Epithelial cell of esophagus (primary cell): ENCODE measurements around the gene DGKI.
A peak's percentile ranks its signal among the peaks of the same experiment; 100 is the strongest.

Experiments
- DNase-seq: peaks from one replicate; pipeline ENCODE4 v3.0.0; 2010; ENCODE audit warnings: low read depth
- H3K4me3 ChIP-seq: 2 replicates; pipeline ENCODE4 v1.5.1; 2011; ENCODE audit warnings: mild to moderate bottlenecking, low read length, control low read depth
- TF ChIP-seq, protein P1 (sequence below): IDR thresholded peaks from 2 replicates; pipeline ENCODE4 v1.5.1; 2011; ENCODE audit warnings: low read depth, mild to moderate bottlenecking, low read length, control low read depth, inconsistent platforms; ENCODE audit not compliant: insufficient read depth; ENCODE audit errors: missing control alignments

DGKI gene

DNA sequence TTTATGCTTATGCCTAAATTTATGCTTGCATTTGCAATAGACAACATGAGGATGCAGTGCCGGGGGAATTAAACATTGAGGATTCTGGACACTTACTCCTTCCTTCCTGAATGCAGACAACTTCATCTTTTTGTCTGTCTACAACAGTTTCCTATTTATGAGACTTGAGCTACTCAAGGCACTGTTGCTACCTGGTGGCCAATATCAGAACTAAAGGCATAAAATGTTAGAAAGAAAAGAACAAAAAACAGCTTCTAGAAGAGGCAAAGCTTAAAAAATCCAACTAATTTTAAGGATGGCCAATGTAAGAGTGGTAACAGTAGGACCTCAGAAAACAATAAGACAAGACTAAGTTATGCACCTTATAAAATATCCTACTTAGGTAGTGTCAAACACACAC, 358.7 kb downstream of the DGKI start:
- TF ChIP-seq, protein P1, sequence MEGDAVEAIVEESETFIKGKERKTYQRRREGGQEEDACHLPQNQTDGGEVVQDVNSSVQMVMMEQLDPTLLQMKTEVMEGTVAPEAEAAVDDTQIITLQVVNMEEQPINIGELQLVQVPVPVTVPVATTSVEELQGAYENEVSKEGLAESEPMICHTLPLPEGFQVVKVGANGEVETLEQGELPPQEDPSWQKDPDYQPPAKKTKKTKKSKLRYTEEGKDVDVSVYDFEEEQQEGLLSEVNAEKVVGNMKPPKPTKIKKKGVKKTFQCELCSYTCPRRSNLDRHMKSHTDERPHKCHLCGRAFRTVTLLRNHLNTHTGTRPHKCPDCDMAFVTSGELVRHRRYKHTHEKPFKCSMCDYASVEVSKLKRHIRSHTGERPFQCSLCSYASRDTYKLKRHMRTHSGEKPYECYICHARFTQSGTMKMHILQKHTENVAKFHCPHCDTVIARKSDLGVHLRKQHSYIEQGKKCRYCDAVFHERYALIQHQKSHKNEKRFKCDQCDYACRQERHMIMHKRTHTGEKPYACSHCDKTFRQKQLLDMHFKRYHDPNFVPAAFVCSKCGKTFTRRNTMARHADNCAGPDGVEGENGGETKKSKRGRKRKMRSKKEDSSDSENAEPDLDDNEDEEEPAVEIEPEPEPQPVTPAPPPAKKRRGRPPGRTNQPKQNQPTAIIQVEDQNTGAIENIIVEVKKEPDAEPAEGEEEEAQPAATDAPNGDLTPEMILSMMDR, result peak; percentile 21
- no peak overlapping the region for H3K4me3 ChIP-seq
- DNase-seq, result no peak

DNA sequence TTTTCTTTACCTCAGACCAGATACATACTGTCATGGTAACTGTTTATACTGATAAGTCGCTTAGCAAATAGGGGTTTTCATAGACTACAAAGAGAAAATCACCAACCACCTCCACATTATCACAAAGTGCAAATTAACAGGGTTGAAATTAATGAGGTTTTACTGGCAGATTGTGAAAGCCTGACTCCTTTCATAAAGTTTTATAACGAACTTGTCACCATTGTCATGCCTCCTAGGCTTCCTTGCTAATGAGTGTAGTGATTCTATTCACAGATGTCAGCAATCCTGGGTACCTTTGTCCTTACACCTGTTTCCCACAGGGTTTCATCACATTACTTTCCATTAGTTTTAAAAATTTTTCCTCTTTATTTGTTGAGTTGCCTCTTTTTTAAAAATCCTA, 361.0 kb downstream of the DGKI start:
- no peak overlapping the region for H3K4me3 ChIP-seq
- TF ChIP-seq, protein P1, result no peak
- DNase-seq, result no peak

DNA sequence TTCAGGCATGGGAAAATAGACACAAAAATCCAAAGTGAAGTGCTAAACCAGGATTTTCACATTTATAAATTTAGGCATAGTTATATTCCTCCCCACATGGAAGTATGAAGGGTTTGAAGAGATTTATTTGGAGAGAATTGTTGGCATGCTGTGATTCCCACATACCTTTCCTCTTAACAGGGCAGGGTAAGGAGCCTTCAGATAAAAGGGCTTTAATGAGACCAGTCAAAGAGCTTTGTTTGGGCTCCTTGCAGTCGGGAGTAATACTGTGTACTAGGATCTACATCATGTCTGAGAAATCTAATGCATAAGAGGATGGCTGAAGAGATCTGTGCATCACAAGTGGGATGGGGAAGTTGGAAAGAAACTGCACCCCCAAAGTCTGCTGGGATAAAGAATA, 362.4 kb downstream of the DGKI start:
- DNase-seq, result no peak
- TF ChIP-seq, protein P1, result no peak
- no peak overlapping the region for H3K4me3 ChIP-seq

DNA sequence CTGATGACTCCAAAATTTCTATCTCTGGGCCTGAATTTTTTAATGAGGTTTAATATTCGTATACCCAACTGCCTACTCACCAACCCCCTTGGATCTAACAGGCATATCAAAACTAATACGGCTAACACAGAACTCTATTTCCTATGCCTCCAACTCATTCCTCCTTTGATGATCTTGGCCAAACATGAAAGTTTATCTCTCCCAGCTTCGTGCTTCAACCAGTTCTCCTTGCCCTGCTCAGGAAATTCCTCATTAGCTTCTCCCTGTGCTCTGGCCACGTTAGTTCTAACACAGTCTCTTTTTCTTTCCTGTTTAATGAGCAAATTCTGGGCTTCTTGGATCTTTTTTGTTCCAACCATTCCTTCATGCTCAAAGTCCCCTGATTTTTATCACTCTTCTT, 364.3 kb downstream of the DGKI start:
- no peak overlapping the region for H3K4me3 ChIP-seq
- no peak for DNase-seq
- TF ChIP-seq, protein P1, result no peak

DNA sequence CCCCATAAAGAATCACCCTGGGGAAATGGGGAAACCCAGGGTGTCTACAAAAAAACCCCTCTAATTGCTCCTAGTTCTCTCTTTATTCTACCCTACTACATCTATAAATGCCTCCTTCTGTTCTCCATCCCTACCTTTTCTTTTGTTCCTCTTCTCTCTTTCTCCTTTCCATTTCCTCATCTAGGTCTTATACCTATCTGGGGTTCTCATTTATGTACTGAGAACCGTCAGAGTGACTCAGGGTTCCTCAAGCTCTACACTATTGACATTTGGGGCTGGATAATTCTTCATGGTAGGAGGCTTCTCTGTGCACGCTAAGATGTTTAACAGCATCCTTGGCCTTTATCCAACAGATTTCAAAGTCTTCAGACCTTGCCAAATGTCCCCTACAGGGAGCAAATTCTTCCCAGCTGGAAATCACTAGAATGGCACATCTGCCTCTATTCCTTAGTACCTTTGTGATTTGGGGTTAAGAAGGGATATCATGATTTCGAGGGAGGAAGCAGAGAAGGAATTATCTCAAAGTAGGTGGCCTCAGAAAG, 365.9 kb downstream of the DGKI start:
- no peak for DNase-seq
- TF ChIP-seq, protein P1, result no peak
- H3K4me3 ChIP-seq, result no peak overlapping the region

DNA sequence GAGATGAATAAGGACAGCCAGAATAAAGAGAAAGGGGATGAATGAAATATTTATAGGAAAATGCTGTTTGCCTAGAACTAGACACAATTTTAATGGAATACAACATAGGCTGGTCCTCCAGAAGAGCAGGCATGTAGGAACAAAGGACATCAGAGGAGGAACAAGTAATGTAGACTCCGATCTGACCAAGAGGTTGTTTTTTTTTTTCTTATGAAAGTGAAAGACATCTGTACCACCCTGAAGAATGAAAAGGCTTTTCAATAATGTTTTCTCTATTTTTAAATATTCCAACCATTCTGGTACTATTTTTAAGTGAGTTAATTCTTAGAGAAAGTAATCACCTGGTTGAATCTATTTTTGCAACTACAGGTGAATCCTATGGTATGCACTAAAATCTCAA, 366.4 kb downstream of the DGKI start:
- H3K4me3 ChIP-seq, result no peak overlapping the region
- TF ChIP-seq, protein P1, result no peak
- no peak for DNase-seq

DNA sequence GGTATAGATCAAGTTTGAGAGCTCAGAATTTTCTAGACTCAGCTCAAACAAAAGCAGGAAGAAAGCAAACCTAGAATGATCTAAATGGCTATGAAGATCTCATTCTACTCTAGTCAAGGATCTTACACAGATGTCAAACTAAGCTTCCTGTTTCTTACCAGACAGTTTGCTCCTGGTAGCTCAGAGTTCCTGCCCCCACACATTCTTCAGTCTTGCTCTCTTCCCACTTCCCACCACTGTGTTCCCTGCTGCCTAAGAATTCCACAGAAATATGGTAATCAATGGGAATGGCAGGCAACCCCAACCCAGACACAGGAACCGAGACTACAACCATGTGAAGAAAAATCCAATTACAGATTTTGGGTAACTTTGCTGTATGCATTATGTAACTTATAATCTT, 369.8 kb downstream of the DGKI start:
- no peak overlapping the region for H3K4me3 ChIP-seq
- TF ChIP-seq, protein P1, result no peak
- DNase-seq, result no peak
